HepG2 (cell line): ENCODE results near the gene TOM1L2. TPM values are rescaled to one million over a fixed set of nuclear protein-coding genes. Genes with fewer than 3 reads are reported as not detected.
A peak's percentile ranks its signal among the peaks of the same experiment; 100 is the strongest.

Source experiments
- ATAC-seq: fragments of 200-7000 bp; cut with Tn5 transposase; 3 replicates; pipeline ENCODE4 v1.9.1; 2020; ENCODE audit warnings: mild to moderate bottlenecking, moderate library complexity
- BruUV-seq: library from RNA; stranded (reverse); fragments of 400-500 nt; replicated peaks from 2 replicates; lab custom pipeline; 2021; lab: Mats Ljungman, UMichigan
- CTCF ChIA-PET: fragments of 300-600 bp; formaldehyde crosslinking; extraction: SDS; loops from one replicate; lab custom pipeline; 2021; ENCODE audit warnings: low total read pairs, inconsistent platforms, low intra/inter-chr PET ratio; lab: Yijun Ruan, JAX
- POLR2A ChIA-PET: fragments of 350-600 bp; sonication (Branson Sonifier 250); formaldehyde crosslinking; loops from one replicate; lab custom pipeline; 2020; ENCODE audit warnings: antibody characterized with exemption, inconsistent platforms; lab: Yijun Ruan, JAX
- DNase-seq: peaks from one replicate; pipeline ENCODE4 v3.0.0-alpha.2; 2015; ENCODE audit warnings: low spot score
- FAIRE-seq: peaks from 3 replicates; lab custom pipeline; 2011; peaks lifted over from hg19 to GRCh38; lab: Jason Lieb, UNC
- H2AFZ ChIP-seq: one replicate; pipeline ENCODE4 v1.6.1; 2011; ENCODE audit warnings: low read length, inconsistent platforms
- H3K27ac ChIP-seq: fragments of 300-600 bp; 3 replicates; pipeline ENCODE4 v1.8.0; 2011; ENCODE audit warnings: mixed run types, mild to moderate bottlenecking, mixed read lengths, low read length, inconsistent platforms; ENCODE audit not compliant: insufficient read depth; ENCODE audit errors: extremely low read length
- H3K27me3 ChIP-seq, 2 experiments: fragments of 200-600 bp in 1 of 2; 2 replicates in 1 of 2; 3 replicates in 1 of 2; pipeline versions ENCODE4 v1.6.0 to v1.8.0; 2011; ENCODE audit warnings: low read length in 2 of 2, mild to moderate bottlenecking in 2 of 2, moderate library complexity in 2 of 2, inconsistent platforms in 1 of 2; ENCODE audit not compliant: insufficient read depth in 2 of 2, control insufficient read depth in 1 of 2
- H3K36me3 ChIP-seq, 2 experiments: fragments of 200-600 bp in 1 of 2; replicated peaks in 1 of 2; 2 replicates in 1 of 2; 3 replicates in 1 of 2; pipeline versions ENCODE4 v1.5.1 to v1.8.0; 2011; ENCODE audit warnings: low read length in 2 of 2, inconsistent platforms in 1 of 2; ENCODE audit not compliant: insufficient read depth in 2 of 2, control insufficient read depth in 1 of 2
- H3K4me1 ChIP-seq: 2 replicates; pipeline ENCODE4 v1.5.1; 2012; ENCODE audit warnings: low read length, inconsistent platforms; ENCODE audit not compliant: insufficient read depth
- H3K4me2 ChIP-seq: 2 replicates; pipeline ENCODE4 v1.6.0; 2011; ENCODE audit warnings: low read depth, low read length, inconsistent platforms
- H3K4me3 ChIP-seq, 3 experiments: fragments of 200-600 bp in 1 of 3; sonication (generic), shearing (Covaris generic) in 1 of 3; replicated peaks in 1 of 3; 2 replicates each; pipeline ENCODE4 v1.5.1; 2011 to 2016; ENCODE audit warnings: low read length in 3 of 3, inconsistent platforms in 2 of 3, low read depth in 2 of 3, mild to moderate bottlenecking in 2 of 3, control low read depth in 1 of 3, mixed read lengths in 1 of 3; ENCODE audit not compliant: insufficient read depth in 1 of 3
- H3K79me2 ChIP-seq: one replicate; pipeline ENCODE4 v1.6.1; 2011; ENCODE audit warnings: low read length, inconsistent platforms; ENCODE audit not compliant: insufficient read depth
- H3K9ac ChIP-seq: 2 replicates; pipeline ENCODE4 v1.6.0; 2011; ENCODE audit warnings: mild to moderate bottlenecking, low read depth, low read length, inconsistent platforms; ENCODE audit not compliant: insufficient read depth
- H3K9me3 ChIP-seq: 2 replicates; pipeline ENCODE4 v1.5.1; 2012; ENCODE audit warnings: mild to moderate bottlenecking, low read length
- H4K20me1 ChIP-seq: 2 replicates; pipeline ENCODE4 v1.6.0; 2011; ENCODE audit warnings: inconsistent platforms, mild to moderate bottlenecking, low read length, moderate library complexity; ENCODE audit not compliant: insufficient read depth
- ARID5B ChIP-seq: IDR thresholded peaks from 2 replicates; pipeline ENCODE4 v1.4.0; 2020; ENCODE audit warnings: mild to moderate bottlenecking, missing genetic modification reagents
- KAT2B ChIP-seq: fragments of 150-350 bp; IDR thresholded peaks from 2 replicates; pipeline ENCODE4 v1.6.1; 2014; ENCODE audit warnings: low read depth, low read length, borderline replicate concordance
- NFYC ChIP-seq: IDR thresholded peaks from 2 replicates; pipeline ENCODE4 v1.6.1; 2016; ENCODE audit warnings: missing genetic modification reagents, missing compliant biosample characterization
- RERE ChIP-seq: IDR thresholded peaks from 2 replicates; pipeline ENCODE4 v1.6.1; 2016; ENCODE audit warnings: low read depth, missing genetic modification reagents, missing compliant biosample characterization
- THYN1 ChIP-seq: sonication (generic); formaldehyde crosslinking; IDR thresholded peaks from 2 replicates; pipeline ENCODE4 v1.8.1; 2023; ENCODE audit warnings: low read depth, mild to moderate bottlenecking, moderate library complexity, missing genetic modification reagents, borderline replicate concordance
- ZNF143 ChIP-seq: sonication (generic); formaldehyde crosslinking; IDR thresholded peaks from 2 replicates; pipeline ENCODE4 v1.4.0; 2020; ENCODE audit warnings: missing genetic modification reagents
- ZNF224 ChIP-seq: sonication (generic); formaldehyde crosslinking; IDR thresholded peaks from 2 replicates; pipeline ENCODE4 v1.5.0; 2020; ENCODE audit warnings: mild to moderate bottlenecking, missing genetic modification reagents
- ZNF383 ChIP-seq: sonication (generic); formaldehyde crosslinking; IDR thresholded peaks from 2 replicates; pipeline ENCODE4 v1.4.0; 2020; ENCODE audit warnings: missing genetic modification reagents, mild to moderate bottlenecking, borderline replicate concordance
- ZNF629 ChIP-seq: sonication (generic); formaldehyde crosslinking; conservative IDR thresholded peaks from 2 replicates; pipeline ENCODE4 v1.5.0; 2020; ENCODE audit warnings: missing genetic modification reagents
- ZNF784 ChIP-seq: sonication (generic); formaldehyde crosslinking; IDR thresholded peaks from 2 replicates; pipeline ENCODE4 v1.5.1; 2020; ENCODE audit warnings: missing genetic modification reagents, mild to moderate bottlenecking, borderline replicate concordance
- ZSCAN5A ChIP-seq: sonication (generic); formaldehyde crosslinking; IDR thresholded peaks from 2 replicates; pipeline ENCODE4 v1.8.0; 2022; ENCODE audit warnings: mild to moderate bottlenecking, missing genetic modification reagents, borderline replicate concordance
- WGBS: methylation state at CpG from one replicate; pipeline ENCODE4 v1.1.6; 2017; ENCODE audit warnings: low lambda C conversion rate; 5-methylcytosine and 5-hydroxymethylcytosine counted together
- in situ Hi-C: cut with HindIII; loops from 2 replicates; pipeline ENCODE4 v1.10.0; 2017; ENCODE audit warnings: low pct_unique_long_range_greater_than_20kb; ENCODE audit not compliant: extremely low pct_ligation_motif_present
- intact Hi-C: fragments of 100-400 bp; cut with micrococcal nuclease; formaldehyde crosslinking; loops from one replicate; pipeline ENCODE4 v1.10.0; 2022; ENCODE audit not compliant: unreplicated experiment
- polyA plus RNA-seq, 8 experiments: library from polyadenylated mRNA; depleted of rRNA in 3 of 8; stranded (reverse) in 7 of 8; unstranded in 1 of 8; fragments of >200 nt; fragmentation: Illumina TruSeq in 4 of 8; extraction: Trizol in 4 of 8; gene quantifications; 2 replicates each; pipeline versions ENCODE4 v1.2.1 to v1.2.3, GENCODE V29; 2011 to 2016; ENCODE audit warnings: low read depth in 4 of 8, missing spikeins in 1 of 8, mixed read lengths in 1 of 8; ENCODE audit not compliant: insufficient read depth in 1 of 8
- total RNA-seq, 5 experiments: library from RNA; depleted of rRNA; stranded (reverse); fragments of >200 nt; fragmentation: Illumina TruSeq; extraction: Trizol; gene quantifications; 2 replicates each; pipeline ENCODE4 v1.2.3, GENCODE V29; 2016; ENCODE audit warnings: low read depth in 1 of 5

The TOM1L2 gene
- total and polyA plus RNA-seq, 2 of the 13 experiments (the other 11 are each of a cell fraction or from before 2014, with no cell fraction given) = 4.7 to 7.4 TPM

- BruUV-seq = no TSS peak
- Histone ChIP-seq H3K4me3 (no peak overlapping the region), H3K27ac (peak overlapping the region; percentile 18), H3K9ac (no peak overlapping the region), H4K20me1 (peaks cover 26% of the 10 kb centered on the region; the same call in 1 of the 2 replicates), H3K4me2 (no peak overlapping the region), H3K36me3 (peaks cover 51 to 63% of the 10 kb centered on the region in 2 experiments; a peak in 4 of 5 replicates), H3K9me3 (no peaks in the 10 kb centered on the region), H3K27me3 (no peaks in the 10 kb centered on the region), H2AFZ (no peak overlapping the region), H3K79me2 (no peaks in the 10 kb centered on the region), H3K4me1 (peaks cover 45% of the 10 kb centered on the region)
- POLR2A ChIA-PET = interaction anchor here (1.0 to 1.5 kb wide), 2 partner anchors 21 to 22 kb away, joined by 3 to 5 read pairs; partner anchors contain the start of gene SREBF1
- intact Hi-C loops (no loop called here), in situ Hi-C loops (no loop called here)
- DNase-seq (no peak), ATAC-seq (no peak), FAIRE-seq (no peak)
- 100% methylated on average over 4 of the region's 8 CpGs for WGBS
- CTCF ChIA-PET = no interaction called here
- TF ChIP-seq ZNF629 (CRISPR knock-in tag) (no peak), THYN1 (CRISPR knock-in tag) (no peak), ZNF143 (CRISPR knock-in tag) (no peak), ZNF383 (CRISPR knock-in tag) (no peak), RERE (no peak), KAT2B (no peak), ZNF224 (CRISPR knock-in tag) (no peak), ZSCAN5A (CRISPR knock-in tag) (no peak), ZNF784 (CRISPR knock-in tag) (no peak), NFYC (CRISPR knock-in tag) (no peak), ARID5B (CRISPR knock-in tag) (no peak)
Measured at GRCh38 chr17:17815062-17815406, 157.2 kb downstream of the TOM1L2 start.
